WERI-Rb-1 (cell line): ENCODE measurements around the gene PROZ.

Experiments
- DNase-seq: peaks from one replicate; pipeline ENCODE4 v3.0.0-alpha.2; 2020
- H3K27ac ChIP-seq: fragments of 250-450 bp; sonication (Bioruptor Pico); 2 replicates; pipeline ENCODE4 v1.5.1; 2020; ENCODE audit warnings: mild to moderate bottlenecking, moderate library complexity
- H3K27me3 ChIP-seq: fragments of 250-450 bp; sonication (Bioruptor Pico); 2 replicates; pipeline ENCODE4 v1.5.1; 2021; ENCODE audit warnings: mild to moderate bottlenecking, low read depth, moderate library complexity; ENCODE audit not compliant: insufficient read depth, severe bottlenecking
- H3K36me3 ChIP-seq: fragments of 250-450 bp; sonication (Bioruptor Pico); 2 replicates; pipeline ENCODE4 v1.5.1; 2020; ENCODE audit warnings: mild to moderate bottlenecking, moderate library complexity
- H3K4me3 ChIP-seq: 2 replicates; pipeline ENCODE4 v1.5.1; 2011; ENCODE audit warnings: low read depth, mild to moderate bottlenecking, control low read depth, low read length
- H3K9me3 ChIP-seq: fragments of 250-450 bp; sonication (Bioruptor Pico); 2 replicates; pipeline ENCODE4 v1.5.1; 2021; ENCODE audit warnings: mild to moderate bottlenecking, moderate library complexity; ENCODE audit not compliant: severe bottlenecking
- TF ChIP-seq, protein P1 (sequence below): IDR thresholded peaks from 2 replicates; pipeline ENCODE4 v1.5.1; 2011; ENCODE audit warnings: low read depth, mild to moderate bottlenecking, control low read depth, inconsistent platforms, low read length

PROZ gene

DNA sequence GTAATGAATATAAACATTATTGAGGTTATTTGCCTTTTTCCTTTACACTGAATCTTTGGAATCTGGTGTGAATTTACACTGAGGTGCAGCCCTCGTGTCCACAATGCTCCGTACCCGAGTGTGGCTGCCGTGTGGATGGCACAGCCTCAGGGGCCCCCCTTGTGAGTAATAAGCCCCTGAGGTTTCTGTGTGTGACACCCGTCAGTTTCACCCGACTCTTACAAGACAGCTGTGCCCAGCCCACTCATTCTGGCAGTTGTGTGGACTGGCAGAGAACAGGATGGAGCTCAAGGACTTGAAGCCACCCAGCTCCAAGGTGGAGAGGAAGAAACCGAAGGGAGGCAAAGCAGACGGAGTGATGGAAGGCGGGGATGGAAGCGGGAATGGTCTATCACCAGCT, 7.8 kb downstream of the PROZ start:
- H3K36me3 ChIP-seq, result peaks cover 25% of the 10 kb centered on the region
- H3K27me3 ChIP-seq, result no peaks in the 10 kb centered on the region
- no peak overlapping the region for H3K27ac ChIP-seq
- no peak overlapping the region for H3K4me3 ChIP-seq
- DNase-seq, result no peak
- TF ChIP-seq, protein P1, sequence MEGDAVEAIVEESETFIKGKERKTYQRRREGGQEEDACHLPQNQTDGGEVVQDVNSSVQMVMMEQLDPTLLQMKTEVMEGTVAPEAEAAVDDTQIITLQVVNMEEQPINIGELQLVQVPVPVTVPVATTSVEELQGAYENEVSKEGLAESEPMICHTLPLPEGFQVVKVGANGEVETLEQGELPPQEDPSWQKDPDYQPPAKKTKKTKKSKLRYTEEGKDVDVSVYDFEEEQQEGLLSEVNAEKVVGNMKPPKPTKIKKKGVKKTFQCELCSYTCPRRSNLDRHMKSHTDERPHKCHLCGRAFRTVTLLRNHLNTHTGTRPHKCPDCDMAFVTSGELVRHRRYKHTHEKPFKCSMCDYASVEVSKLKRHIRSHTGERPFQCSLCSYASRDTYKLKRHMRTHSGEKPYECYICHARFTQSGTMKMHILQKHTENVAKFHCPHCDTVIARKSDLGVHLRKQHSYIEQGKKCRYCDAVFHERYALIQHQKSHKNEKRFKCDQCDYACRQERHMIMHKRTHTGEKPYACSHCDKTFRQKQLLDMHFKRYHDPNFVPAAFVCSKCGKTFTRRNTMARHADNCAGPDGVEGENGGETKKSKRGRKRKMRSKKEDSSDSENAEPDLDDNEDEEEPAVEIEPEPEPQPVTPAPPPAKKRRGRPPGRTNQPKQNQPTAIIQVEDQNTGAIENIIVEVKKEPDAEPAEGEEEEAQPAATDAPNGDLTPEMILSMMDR, result no peak
- H3K9me3 ChIP-seq, result no peaks in the 10 kb centered on the region

DNA sequence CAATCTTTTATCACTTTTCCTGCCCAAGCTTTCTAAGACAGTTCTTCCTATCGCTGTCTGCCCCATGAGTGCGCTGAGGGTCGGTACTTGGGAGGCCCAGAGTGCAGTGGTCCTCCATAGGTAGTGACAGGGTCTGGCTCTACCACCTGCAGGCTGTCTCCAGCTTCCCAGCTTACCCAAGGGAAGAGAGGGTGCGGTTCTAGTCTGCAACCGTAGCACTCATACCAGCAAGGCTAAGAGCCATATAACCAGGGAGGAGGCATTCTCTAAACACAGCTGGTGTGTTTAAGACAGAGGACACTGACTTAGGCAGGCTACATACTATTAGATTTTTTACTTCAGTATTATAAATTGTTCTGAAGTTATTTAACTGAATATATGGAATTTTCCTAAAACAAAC, 8.2 kb downstream of the PROZ start:
- Histone ChIP-seq H3K36me3 (peaks cover 29% of the 10 kb centered on the region), H3K4me3 (no peak overlapping the region), H3K9me3 (no peaks in the 10 kb centered on the region), H3K27me3 (no peaks in the 10 kb centered on the region), H3K27ac (no peak overlapping the region)
- TF ChIP-seq, protein P1, result no peak
- no peak for DNase-seq

DNA sequence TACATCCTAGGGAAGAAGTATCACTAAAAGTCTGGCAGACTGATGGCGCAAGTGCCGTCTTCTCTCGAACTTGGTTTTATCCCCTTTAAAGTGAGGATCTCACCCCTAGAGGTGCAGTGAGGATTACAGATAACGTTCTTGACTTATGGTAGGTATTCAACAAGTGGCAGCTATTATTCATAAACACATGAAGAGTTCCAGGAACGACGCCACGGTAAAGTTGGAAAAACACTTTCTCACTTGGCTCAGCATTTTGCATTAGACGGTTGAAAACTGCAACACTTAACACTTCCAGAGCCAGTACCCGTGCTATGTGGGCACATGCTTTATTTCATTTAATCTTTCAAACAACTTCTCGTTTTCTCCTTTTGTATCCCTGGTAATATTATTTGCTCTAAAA, 8.7 kb downstream of the PROZ start:
- H3K27ac ChIP-seq, result no peak overlapping the region
- TF ChIP-seq, protein P1, result no peak
- no peak for DNase-seq

GRCh38 chr13:113167575-113167974, 9.1 kb downstream of the PROZ start:
- TF ChIP-seq, protein P1, result no peak
- Histone ChIP-seq H3K27me3 (no peaks in the 10 kb centered on the region), H3K9me3 (no peaks in the 10 kb centered on the region), H3K27ac (no peak overlapping the region), H3K36me3 (peaks cover 36% of the 10 kb centered on the region), H3K4me3 (no peak overlapping the region)
- DNase-seq, result no peak

More for the DNA sequence above, 8.7 kb downstream of the PROZ start:
- Histone ChIP-seq H3K9me3 (no peaks in the 10 kb centered on the region), H3K36me3 (peaks cover 34% of the 10 kb centered on the region), H3K4me3 (no peak overlapping the region), H3K27me3 (no peaks in the 10 kb centered on the region)

DNA sequence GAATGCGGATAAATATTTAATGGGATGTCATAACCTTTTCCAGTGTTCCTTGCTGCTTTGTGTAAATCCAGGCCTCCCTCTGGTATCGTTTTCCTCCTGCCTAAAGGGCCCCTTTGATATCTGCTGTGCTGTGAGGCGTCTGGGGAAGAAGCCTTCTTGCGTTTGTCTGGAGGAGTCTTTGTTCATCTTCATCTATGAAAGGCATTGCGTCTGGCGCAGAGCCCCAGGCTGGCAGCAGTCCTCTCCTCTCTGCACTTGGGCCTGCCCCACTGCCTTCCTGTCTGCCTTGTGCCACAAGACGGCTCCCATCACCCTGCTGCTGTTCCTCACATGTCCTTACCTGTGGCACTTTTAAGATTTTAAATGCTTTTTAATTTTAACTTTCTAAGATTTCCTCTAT, 9.8 kb downstream of the PROZ start:
- Histone ChIP-seq H3K4me3 (no peak overlapping the region), H3K9me3 (no peaks in the 10 kb centered on the region), H3K36me3 (peaks cover 40% of the 10 kb centered on the region), H3K27me3 (no peaks in the 10 kb centered on the region), H3K27ac (no peak overlapping the region)
- DNase-seq, result no peak
- TF ChIP-seq, protein P1, result no peak
